Breast epithelium (tissue), 4 donors: ENCODE measurements around the gene TECPR1. TPM values are rescaled to one million over a fixed set of nuclear protein-coding genes. Genes with fewer than 3 reads are reported as not detected.

Experiments used
- DNase-seq, 2 donors: peaks; one replicate each; pipeline ENCODE4 v3.0.0-alpha.2; 2019; ENCODE audit warnings: low spot score in 2 of 2
- H3K27ac ChIP-seq, 2 donors: fragments of 200-600 bp; sonication (generic) in 1 of 2; one replicate each; pipeline ENCODE4 v1.5.1; 2016 to 2019; ENCODE audit warnings: mild to moderate bottlenecking in 1 of 2
- H3K27me3 ChIP-seq, 2 donors: fragments of 200-600 bp; sonication (generic) in 1 of 2; one replicate each; pipeline versions ENCODE4 v1.5.1 to v1.6.0; 2017 to 2019; ENCODE audit warnings: control low read depth in 1 of 2, mild to moderate bottlenecking in 1 of 2
- H3K36me3 ChIP-seq: fragments of 200-600 bp; one replicate; pipeline ENCODE4 v1.5.1; 2019
- H3K4me1 ChIP-seq, 2 donors: fragments of 200-600 bp; sonication (generic); one replicate each; pipeline ENCODE4 v1.5.1; 2016 to 2019; ENCODE audit warnings: control low read depth in 1 of 2
- H3K4me3 ChIP-seq, 3 donors: fragments of 200-600 bp; sonication (generic); 1 replicate in 2 of 3; 2 replicates in 1 of 3; pipeline ENCODE4 v1.5.1; 2016 to 2019; ENCODE audit warnings: mild to moderate bottlenecking in 3 of 3, moderate library complexity in 2 of 3
- H3K9me3 ChIP-seq, 2 donors: fragments of 200-600 bp; sonication (generic) in 1 of 2; one replicate each; pipeline ENCODE4 v1.5.1; 2016 to 2019; ENCODE audit warnings: control low read depth in 1 of 2
- POLR2A ChIP-seq: fragments of 450-650 bp; IDR thresholded peaks from one replicate; pipeline ENCODE4 v1.6.1; 2016; ENCODE audit warnings: antibody characterized with exemption, mild to moderate bottlenecking, moderate library complexity
- POLR2AphosphoS5 ChIP-seq, 3 donors: sonication (generic); formaldehyde crosslinking; IDR thresholded peaks; one replicate each; pipeline ENCODE4 v1.6.1; 2017; ENCODE audit warnings: antibody characterized with exemption in 3 of 3
- intact Hi-C: fragments of 100-400 bp; cut with DNase I; formaldehyde crosslinking; loops from one replicate; pipeline ENCODE4 v1.15.1; 2023; ENCODE audit warnings: low total_unique reads
- total RNA-seq, 3 donors: library from RNA; depleted of rRNA; stranded (reverse); fragments of >200 nt; gene quantifications; one replicate each; pipeline ENCODE4 v1.1.0, GENCODE V29; 2016
- TF ChIP-seq, protein P1 (sequence below), 3 donors: fragments of 450-650 bp; IDR thresholded peaks; one replicate each; pipeline ENCODE4 v1.5.1; 2016 to 2017; ENCODE audit warnings: antibody characterized with exemption in 3 of 3, mild to moderate bottlenecking in 3 of 3, moderate library complexity in 3 of 3

The TECPR1 gene
- total RNA-seq, 3 donors from 2014 or later, result 14.7 to 29.7 (median 28.8) TPM

DNA sequence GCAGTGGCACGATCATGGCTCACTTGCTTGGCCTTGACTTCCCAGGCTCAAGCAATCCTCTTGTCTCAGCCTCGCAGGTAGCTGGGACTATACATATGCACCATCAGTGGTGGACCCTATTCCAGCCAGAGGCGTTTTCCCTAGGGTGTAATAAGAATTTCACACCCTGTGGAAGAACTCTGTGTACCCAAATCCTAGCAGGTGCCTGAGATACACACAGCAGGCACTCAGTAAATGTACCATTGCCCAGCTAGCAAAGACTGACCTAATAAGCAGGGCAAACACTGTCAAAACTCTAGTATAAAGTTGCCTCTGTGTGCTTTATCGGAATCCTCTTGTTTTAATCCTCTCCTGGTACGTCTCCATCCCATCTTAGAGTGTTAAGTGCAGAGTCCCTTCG, 74.5 kb downstream of the TECPR1 start:
- intact Hi-C loops, result no loop called here
- DNase-seq, result no peak
- no peaks in the 10 kb centered on the region for H3K9me3 ChIP-seq
- no peaks in the 10 kb centered on the region for H3K4me1 ChIP-seq
- H3K36me3 ChIP-seq, result no peaks in the 10 kb centered on the region
- H3K27ac ChIP-seq, result peak overlapping the region in 1 of 2 donors; percentile 85
- H3K4me3 ChIP-seq, result no peak overlapping the region
- no peak for TF ChIP-seq POLR2AphosphoS5 (IDR thresholded peaks at IDR 0.05)
- TF ChIP-seq POLR2A, result no peak
- TF ChIP-seq, protein P1, sequence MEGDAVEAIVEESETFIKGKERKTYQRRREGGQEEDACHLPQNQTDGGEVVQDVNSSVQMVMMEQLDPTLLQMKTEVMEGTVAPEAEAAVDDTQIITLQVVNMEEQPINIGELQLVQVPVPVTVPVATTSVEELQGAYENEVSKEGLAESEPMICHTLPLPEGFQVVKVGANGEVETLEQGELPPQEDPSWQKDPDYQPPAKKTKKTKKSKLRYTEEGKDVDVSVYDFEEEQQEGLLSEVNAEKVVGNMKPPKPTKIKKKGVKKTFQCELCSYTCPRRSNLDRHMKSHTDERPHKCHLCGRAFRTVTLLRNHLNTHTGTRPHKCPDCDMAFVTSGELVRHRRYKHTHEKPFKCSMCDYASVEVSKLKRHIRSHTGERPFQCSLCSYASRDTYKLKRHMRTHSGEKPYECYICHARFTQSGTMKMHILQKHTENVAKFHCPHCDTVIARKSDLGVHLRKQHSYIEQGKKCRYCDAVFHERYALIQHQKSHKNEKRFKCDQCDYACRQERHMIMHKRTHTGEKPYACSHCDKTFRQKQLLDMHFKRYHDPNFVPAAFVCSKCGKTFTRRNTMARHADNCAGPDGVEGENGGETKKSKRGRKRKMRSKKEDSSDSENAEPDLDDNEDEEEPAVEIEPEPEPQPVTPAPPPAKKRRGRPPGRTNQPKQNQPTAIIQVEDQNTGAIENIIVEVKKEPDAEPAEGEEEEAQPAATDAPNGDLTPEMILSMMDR (IDR thresholded peaks at IDR 0.05), result no peak
- H3K27me3 ChIP-seq, result no peaks in the 10 kb centered on the region

DNA sequence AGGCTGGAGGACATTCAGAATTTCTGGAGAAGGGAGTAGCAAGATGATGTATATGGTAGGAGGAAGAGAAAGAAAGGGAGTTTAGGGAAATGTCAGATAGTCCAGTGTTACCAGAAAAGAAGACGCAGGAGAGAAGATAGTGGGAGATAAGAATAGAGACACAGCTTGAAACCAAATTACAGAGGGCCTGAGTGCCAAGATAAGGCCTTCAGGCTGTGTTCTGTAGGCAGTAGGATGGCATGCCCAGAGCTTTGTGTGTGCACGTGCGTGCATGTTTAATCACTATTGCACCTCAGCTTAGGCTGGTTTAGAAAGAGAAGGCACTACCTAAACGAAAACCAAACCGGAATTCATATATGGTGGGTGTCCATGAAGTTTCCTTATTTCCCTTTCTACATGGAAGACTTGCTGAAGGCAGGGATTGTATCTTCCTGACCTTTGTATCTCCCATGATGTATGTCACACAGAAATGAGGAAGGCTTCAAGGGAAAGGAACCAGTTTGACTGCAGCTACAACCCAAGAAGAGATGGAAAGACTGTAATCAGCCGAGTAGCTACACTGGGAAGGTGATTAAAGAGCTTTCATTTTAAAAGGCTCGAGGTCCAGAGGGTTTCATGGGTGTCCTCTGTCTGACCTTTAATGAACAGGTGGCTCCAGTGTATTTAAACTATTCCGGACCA, 76.6 kb downstream of the TECPR1 start:
- H3K36me3 ChIP-seq, result no peaks in the 10 kb centered on the region
- intact Hi-C loops, result no loop called here
- DNase-seq, result no peak
- no peak overlapping the region for H3K4me3 ChIP-seq
- no peaks in the 10 kb centered on the region for H3K9me3 ChIP-seq
- TF ChIP-seq, protein P1 (IDR thresholded peaks at IDR 0.05), result no peak
- no peak for TF ChIP-seq POLR2AphosphoS5 (IDR thresholded peaks at IDR 0.05)
- TF ChIP-seq POLR2A, result no peak
- H3K4me1 ChIP-seq, result no peaks in the 10 kb centered on the region
- H3K27me3 ChIP-seq, result no peaks in the 10 kb centered on the region
- H3K27ac ChIP-seq, result peak overlapping the region in 1 of 2 donors; percentile 23

DNA sequence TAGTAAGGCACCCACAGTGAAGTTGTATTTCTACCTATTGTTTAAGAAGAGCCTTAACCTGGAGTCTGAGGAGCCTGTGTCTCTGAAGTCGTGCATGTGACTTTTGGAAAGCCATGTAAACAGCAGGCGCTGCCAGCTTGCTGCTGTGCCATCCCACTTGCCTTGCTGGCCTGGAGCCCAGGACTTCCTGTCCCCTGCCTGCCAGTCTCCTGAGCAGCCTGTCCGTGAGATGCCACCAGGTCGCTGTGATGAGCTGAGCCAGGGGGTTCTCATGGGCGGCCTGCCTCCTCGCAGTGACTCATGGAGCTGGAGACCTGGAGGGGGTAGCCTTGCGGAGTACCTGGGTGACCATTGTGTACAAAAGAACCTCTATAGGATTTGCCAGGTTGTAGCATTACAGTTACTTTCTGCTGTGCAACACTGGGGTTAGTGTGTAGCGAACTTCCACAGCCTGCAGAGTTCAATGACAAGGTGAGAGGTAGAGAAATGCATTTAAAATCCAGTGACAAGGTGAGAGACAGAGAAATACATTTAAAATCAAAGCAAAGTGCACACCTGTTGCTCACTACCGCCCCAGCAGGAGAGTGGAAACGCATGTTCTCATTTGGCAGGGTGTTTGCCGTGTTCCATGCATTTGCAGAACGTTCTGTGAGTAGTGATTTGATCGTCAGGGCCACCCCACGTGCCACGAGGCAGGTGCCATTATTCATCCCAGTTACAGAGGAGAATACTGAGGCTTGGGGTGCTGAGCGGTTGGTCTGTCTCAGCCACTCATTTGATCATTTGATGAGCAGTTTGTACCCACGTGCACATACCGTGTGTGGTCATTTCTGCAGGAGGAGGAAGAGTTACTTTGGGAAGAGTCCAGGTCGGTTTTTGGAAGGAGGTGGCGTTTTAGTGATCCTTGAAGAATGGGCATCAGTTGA, 77.4 kb downstream of the TECPR1 start:
- Histone ChIP-seq H3K27ac (peak overlapping the region in 1 of 2 donors; percentile 48), H3K4me1 (no peaks in the 10 kb centered on the region)
- TF ChIP-seq, protein P1 (IDR thresholded peaks at IDR 0.05), result no peak
- TF ChIP-seq POLR2AphosphoS5 (IDR thresholded peaks at IDR 0.05), result peak in 1 of 3 donors; percentile 25
- TF ChIP-seq POLR2A, result no peak

DNA sequence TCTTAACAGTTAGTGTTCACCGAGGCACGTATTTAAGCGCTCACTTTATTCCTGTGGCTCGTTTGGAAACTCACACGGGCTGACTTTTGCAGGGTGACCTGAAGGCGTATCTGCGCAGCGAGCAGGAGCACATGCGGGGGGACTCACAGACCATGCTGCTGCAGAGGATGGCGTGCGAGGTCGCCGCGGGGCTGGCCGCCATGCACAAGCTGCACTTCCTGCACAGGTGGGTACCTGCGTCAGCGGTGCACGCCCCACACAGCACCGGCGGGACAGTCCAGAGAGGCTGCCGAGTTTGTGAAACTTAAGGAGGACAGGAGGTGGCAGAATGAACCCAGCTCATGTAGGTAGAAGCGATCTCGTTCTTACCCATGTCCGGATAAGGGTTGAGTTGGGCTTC, 80.6 kb downstream of the TECPR1 start:
- no peak overlapping the region for H3K27ac ChIP-seq
- intact Hi-C loops, result no loop called here
- DNase-seq, result no peak
- no peaks in the 10 kb centered on the region for H3K36me3 ChIP-seq
- no peaks in the 10 kb centered on the region for H3K27me3 ChIP-seq
- no peaks in the 10 kb centered on the region for H3K9me3 ChIP-seq
- no peak for TF ChIP-seq POLR2A
- TF ChIP-seq, protein P1 (IDR thresholded peaks at IDR 0.05), result no peak
- TF ChIP-seq POLR2AphosphoS5 (IDR thresholded peaks at IDR 0.05), result no peak
- no peak overlapping the region for H3K4me3 ChIP-seq
- no peaks in the 10 kb centered on the region for H3K4me1 ChIP-seq

More for the DNA sequence above, 77.4 kb downstream of the TECPR1 start:
- Histone ChIP-seq H3K27me3 (no peaks in the 10 kb centered on the region), H3K9me3 (no peaks in the 10 kb centered on the region), H3K4me3 (no peak overlapping the region), H3K36me3 (no peaks in the 10 kb centered on the region)
- intact Hi-C loops, result no loop called here
- peak in 1 of 2 donors; percentile 71 for DNase-seq

DNA sequence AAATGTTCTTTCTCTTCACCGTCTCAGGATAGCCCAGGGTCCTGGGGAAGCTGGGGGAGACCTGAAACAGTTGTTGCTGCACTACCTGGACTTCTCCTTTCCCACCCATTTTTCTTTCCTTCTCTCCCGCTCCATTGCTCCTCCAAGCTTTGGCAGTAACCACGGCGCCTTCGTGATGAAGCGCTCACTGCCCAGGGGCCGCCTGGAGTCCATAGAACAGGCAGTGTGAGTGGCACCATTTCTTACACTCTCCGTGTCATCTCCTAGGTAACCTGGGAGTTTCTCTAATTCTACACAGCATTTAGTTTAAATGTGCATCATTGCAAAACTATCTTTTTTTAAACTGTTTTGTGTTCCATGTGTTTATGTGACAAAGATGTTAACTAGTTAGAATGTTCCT, 81.1 kb downstream of the TECPR1 start:
- no peak for TF ChIP-seq POLR2AphosphoS5 (IDR thresholded peaks at IDR 0.05)
- no peak for TF ChIP-seq POLR2A
- TF ChIP-seq, protein P1 (IDR thresholded peaks at IDR 0.05), result no peak
- Histone ChIP-seq H3K9me3 (no peaks in the 10 kb centered on the region), H3K27ac (no peak overlapping the region), H3K36me3 (no peaks in the 10 kb centered on the region), H3K27me3 (no peaks in the 10 kb centered on the region), H3K4me1 (no peaks in the 10 kb centered on the region), H3K4me3 (no peak overlapping the region)
- no peak for DNase-seq
- intact Hi-C loops, result no loop called here
